HG03175 (cell line): Measurements from ENCODE around the gene TRAK1.
"Not testable (repeated sequence)": the region's sequence is repeated elsewhere in the genome, so short reads cannot be mapped to it uniquely, and the experiment has no call there.

Source experiments
- ATAC-seq: cut with Tn5 transposase; IDR thresholded peaks from one replicate; pipeline ENCODE4 v1.9.1; 2021; ENCODE audit warnings: mild to moderate bottlenecking, moderate library complexity; ENCODE audit not compliant: unreplicated experiment

Gene TRAK1

DNA sequence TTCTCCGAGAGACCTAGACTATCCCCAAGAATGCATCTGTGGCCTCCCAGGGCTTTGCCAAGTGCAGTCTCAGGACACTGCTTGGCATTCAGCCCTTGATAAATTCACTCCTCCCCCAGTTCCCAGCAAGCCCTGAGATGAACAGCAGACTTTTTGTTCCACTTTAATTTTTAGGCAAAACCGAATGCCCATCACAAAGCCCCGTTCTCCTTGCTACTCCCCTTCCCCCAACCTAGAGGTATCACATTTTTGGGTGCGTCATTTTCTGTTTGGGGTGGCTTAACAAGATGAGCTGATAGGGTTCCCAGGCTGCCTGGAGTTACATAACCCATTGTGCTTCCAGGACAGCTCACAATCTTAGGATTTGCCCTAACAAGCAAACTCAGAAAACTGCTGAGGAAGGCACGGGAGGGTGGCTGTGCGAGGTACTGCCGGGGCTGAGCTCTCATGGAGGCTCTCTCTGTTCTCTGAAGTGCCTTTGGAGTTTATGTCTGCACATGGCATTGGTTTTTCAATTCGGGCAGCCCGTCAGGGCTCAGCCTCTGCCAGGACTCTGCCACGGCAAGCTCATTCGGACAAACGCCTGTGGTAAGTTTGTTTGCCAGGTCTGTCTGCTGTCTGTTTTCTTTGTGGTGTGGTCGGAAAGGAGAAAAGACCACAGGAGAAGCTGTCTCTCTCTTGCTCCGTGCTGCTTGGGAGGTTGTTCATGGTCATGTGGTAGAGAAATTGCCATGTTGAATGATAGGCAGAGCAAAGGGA lies at the start of gene TRAK1:
TRAK1 (plus strand) TSS at position 385 of the 759 bp plus-strand sequence; CDS start at position 498, 113 bp downstream.
- ATAC-seq, result no peak

- ATAC-seq, result no peak
Observed at GRCh38 chr3:42042747-42043098, 48.4 kb upstream of the TRAK1 start.

DNA sequence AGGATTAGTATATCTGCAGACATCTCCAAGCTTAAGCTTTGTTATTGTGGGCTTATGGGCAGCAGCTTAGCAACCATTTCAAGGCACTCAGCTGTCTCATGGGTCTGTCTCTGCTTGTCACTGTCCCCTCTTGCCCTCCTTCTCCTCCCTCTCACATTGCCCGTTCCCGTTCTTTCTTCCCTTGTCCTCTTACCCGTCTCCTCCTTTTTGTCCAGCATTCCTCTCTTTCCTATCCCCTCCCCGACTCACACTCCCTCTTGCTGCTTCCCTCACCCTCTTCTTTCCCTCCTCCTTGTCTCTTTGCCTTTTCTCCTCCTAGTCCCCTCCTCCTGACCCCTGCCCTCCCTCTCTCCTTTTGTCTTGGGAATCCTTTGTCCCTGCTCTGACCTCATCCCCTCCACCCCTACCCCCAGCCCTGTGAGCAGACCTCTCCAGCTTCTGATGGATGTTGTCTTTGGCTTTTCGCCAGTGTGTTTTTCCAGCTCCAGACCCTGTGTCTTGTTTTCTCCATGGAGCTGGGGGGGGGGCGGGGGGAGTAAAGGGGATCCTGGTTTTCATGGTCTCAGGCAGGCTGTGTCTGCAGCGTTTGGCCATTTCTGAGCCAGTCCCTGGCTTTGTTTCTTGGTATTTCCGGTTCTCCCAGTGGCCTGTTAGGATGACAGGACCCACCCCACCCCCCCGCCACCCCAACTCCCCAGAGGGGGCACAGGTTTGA lies 47.9 kb upstream of the TRAK1 start:
- no peak for ATAC-seq

- ATAC-seq, result no peak
Observed at GRCh38 chr3:42045708-42046243, 45.4 kb upstream of the TRAK1 start.

DNA sequence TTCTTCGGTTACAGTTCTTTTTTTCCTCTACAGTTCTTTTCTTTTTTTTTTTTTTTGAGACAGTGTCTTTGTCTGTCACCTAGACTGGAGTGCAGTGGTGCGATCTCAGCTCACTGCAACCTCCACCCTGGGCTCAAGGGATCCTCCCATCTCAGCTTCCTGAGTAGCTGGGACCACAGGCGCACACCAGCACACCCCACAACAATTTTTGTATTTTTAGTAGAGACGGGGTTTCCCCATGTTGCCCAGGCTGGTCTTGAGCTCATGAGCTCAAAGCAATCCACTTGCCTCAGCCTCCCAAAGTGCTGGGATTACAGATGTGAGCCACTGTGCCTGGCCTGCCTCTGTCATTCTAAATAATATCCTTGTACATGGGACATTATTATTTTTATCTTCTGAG lies 42.6 kb upstream of the TRAK1 start:
- not testable (repeated sequence) for ATAC-seq

- no peak for ATAC-seq
Observed at GRCh38 chr3:42050126-42050525, 41.0 kb upstream of the TRAK1 start.

DNA sequence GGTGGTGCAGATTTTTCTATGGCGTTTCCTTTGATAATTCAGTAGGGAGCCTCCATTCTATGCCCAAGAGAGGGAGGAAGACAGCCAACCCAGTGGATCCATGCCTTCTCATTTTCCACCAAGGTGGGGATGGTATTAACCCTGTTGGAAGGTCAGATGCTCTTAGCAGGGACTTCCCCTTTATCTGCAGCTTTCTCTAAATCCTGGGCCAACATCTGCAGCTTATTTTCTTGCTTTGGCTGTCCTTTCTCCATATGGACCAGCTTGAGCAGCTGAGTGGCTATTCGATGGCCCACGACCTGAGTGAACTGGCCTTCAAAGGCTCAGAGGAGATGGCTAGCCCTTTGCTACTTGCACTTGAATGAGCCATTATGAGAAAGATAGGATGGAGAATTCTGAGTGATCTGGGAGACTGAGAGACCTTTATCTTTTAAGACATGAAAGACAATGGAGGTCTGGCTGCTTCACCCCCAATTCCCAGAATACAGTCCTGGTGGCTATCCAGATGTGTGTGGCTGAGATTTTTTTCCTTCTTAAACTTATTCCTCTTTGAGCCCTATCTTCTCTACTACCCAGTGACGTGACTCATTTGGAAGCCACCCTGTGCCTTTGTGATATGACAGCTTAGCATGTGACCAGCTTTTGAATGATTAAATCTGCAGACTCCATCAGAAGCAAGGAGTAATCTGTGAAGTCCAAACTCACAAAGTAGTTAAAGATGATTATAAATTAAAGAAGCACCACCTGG lies 39.6 kb upstream of the TRAK1 start:
- no peak for ATAC-seq

GRCh38 chr3:42052132-42052483 lies 39.0 kb upstream of the TRAK1 start:
- ATAC-seq, result no peak

DNA sequence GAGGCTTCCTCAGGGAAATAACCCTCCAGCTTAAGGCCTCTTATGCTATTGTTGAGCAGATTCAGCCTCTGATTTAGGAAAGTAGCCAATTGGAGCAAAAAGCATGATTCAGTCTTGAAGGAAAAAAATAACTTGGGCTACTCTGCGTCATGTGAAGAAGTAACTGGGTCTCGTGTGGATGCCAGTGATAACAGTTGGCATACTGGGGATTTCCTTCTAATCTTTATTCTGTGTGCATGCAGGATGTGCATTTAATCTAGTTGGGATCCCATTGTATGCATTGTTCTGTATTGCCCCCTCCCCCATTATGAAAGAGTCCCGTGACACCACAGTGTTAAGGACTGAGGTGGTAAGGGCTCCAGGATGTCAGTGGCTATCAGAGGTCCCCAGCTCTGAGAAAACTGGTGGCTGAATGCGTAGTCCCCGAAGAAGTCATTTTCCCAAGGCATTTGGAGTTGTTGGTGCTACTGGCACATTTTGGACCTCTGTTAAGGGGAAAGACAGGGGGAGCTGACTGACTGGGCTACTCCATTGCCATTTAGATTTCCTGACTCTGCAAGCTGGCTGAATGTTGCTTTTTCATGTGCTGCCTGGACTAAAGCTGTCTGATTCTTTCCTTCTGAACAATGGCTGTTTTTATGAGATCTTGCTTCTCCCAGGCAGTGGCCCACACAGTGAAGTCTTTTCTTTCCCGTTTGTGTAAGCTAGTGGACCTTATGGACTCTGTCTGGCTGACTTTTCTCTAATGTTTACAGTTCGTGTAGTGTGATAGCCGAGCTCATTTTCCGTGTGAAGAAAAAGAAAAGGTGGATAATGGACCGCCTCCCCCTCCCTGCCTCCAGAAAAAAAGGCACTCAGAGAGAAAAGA lies 38.4 kb upstream of the TRAK1 start:
- no peak for ATAC-seq

DNA sequence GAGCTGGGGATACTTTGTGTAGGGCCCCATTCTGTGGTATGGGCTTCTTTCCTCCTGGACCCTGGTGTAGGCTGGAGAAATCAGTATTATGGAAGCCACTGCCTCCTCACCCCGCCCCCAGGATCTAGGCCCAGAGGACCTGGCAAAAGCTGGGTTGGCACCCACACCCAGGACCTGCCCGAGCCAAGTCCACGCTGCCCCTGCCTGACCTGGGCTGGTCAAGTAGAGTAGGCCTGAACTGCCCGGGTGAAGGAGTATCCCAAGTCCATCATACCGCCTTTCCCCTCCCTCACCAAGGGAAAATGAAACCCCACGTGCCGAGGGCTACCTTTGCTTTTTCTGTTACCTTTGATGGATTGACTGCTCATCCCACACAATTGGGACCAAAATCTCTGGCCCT lies 37.7 kb upstream of the TRAK1 start:
- ATAC-seq, result no peak

DNA sequence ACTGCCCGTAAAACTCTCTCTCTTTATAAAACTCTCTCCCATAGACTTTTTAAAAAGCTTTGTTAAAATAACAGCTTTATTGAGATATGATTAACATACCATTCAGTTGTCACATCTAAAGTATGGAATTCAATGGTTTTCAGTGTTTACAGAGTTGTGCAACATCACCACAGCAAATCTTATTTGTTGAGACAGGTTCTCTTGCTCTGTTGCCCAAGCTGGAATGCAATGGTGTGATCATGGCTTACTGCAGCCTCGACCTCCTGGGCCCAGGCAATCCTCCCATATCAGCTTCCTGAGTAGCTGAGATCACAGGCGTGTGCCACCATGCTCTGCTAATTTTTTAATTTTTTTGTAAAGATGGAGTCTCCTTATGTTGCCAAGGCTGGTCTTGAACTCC lies 35.9 kb upstream of the TRAK1 start:
- ATAC-seq, result no peak

- no peak for ATAC-seq
Observed at GRCh38 chr3:42056840-42057239, 34.3 kb upstream of the TRAK1 start.

DNA sequence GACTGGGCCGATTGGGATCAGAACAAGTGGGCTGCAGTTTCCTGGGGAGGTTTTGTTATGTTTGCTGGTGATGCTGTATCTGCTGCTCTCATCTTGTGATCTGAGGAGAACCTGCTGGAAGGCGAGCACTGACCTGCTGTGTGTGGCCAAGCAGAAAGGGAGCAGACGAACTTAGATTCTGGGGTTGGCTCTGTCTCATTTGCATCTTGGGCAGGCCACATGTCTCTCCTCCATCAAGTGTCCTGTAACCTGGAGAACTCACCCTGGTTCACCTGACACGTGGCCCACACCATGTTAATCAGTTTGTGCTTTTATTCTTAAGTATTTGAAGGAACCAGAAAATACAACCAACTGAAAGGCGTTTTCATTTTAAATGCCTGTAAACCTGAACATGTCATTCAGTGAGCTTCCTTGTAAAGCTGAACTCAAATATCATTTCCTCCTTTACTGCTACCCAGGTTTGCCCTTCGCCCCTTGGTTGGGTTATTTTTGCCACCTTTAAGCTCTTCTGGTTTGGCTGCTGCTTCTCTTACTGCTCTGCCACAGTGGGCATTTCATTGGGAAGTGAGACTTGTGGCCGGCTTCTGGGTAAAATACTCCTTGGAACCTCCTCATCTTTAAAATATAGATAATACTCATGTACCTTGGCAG lies 33.5 kb upstream of the TRAK1 start:
- ATAC-seq, result peak; percentile 76

DNA sequence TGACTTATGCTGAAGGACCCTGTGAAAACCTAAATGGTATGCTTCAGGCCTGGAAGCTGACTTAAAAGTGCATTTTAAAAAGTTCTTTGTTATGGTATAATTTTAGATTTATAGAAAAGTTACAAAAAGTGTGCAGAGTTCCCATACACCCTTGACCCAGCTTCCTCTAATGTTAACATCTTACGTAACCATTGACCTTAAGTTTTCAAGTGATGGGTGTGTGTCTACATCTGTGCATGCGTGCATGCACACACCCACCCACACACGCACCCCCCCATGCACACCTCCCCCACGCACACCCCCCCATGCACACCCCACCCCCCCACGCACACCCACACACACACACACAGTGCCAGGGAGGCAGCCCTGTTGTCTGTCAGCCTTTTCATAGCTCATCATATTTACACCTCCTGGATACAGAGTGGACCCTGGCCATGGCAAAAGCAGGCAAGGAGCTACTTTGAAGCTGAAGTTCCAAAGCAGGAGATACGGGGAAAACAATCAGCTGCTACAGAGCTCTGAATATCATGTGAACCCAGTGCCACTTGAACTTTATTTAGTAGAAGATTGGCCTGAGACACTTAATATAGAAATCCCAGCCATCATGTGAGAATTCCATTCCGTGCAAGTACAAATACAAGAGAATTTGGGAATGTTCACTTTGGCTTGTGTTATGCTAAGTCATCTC lies 30.0 kb upstream of the TRAK1 start:
- ATAC-seq, result no peak

DNA sequence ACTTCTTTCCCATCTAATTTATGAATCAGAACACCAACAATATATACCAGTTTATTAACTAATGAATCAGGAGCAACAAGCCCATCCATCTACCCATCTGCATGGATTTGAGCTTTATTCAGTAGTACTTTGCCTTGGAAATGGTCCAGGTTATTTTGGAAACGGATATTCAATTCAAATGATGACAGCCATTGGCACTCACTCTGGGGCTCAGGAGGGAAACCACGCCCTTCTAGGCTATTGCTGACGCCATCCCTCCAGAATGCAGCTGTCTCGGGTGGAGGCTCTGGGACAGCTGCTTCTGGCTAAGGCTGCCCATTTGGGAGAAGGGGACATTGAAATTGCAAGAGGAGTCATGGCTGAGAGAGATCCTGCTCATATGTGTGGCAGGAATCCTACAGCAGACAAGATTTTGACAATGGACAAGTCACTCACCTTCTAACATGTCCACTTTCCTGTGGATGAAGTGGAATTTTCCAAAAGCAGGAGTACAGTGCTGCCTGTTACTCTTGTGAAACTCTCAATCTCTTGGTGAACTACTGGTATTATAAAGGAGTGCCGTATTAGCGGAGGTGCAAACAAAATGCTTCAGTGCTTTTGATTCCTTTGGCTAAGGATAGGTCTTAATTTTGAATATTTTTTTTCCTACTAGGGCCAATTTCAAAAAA lies 29.3 kb upstream of the TRAK1 start:
- no peak for ATAC-seq

- ATAC-seq, result no peak
Observed at GRCh38 chr3:42062464-42062863, 28.7 kb upstream of the TRAK1 start.

DNA sequence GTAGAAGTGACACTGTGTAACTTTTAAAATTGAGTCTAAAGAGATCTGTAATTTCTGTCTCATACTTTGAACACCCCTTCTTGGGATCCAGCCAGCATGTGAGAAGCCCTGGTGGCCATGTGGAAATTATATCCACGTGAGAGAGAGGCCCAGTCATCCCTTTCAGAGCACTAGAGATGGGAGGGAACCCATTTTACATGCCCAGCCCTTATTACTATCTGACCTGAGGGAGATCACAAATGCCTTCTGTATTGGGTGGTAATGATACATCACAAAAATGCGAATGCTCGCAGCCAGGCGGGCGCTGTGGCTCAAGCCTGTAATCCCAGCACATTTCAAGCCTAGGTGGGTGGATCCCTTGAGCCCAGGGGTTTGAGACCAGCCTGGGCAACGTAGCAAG lies 27.3 kb upstream of the TRAK1 start:
- ATAC-seq, result no peak

GRCh38 chr3:42066516-42067181 lies 24.5 kb upstream of the TRAK1 start:
- peak; percentile 67 for ATAC-seq

GRCh38 chr3:42067326-42067725 lies 23.8 kb upstream of the TRAK1 start:
- peak; percentile 82 for ATAC-seq
